HG03045 (cell line): ENCODE measurements around the gene LAMTOR1.
"Not testable (repeated sequence)": the region's sequence is repeated elsewhere in the genome, so short reads cannot be mapped to it uniquely, and the experiment has no call there.

Experiments
- ATAC-seq: cut with Tn5 transposase; IDR thresholded peaks from one replicate; pipeline ENCODE4 v1.9.1; 2021; ENCODE audit warnings: mild to moderate bottlenecking, moderate library complexity; ENCODE audit not compliant: unreplicated experiment

LAMTOR1 gene

DNA sequence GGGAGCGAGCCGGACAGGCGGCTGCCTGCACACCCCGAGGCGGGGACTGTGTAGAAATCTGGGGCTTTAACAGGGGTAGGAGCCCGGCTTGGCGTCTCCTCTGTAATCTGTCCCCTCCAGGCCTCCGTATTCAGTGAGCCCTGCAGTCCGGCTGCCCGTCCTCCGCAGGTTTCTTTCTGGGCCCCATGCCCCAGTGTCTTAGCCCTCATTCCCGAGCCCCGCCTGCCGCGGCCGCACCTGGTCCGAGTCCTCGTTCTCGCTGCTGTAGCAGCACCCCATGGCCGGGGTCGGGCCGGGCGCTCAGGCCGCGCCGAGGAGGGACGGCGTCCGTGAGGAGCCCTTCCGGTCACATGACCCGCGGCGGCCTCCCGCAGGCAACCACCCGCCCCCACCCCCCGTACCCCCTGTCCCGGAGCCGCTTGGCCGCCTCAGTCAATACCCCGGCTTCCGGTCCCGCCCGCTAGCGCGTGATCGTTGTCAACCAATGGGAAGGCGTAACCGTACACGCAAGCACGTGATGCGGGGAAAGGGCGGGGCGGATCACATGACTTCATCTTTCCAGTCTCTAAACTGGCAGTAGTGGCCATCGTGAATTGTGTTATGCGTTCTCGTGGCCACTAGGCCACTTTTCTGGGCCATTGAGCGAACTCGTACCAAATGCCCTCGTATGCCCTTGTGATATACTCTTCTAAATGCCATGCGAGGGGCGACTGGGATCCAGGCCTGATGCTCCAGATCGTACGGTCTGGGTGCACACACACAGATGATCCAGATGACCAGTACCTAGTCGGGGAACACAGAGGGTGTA is at the start of gene LAMTOR1:
Gene LAMTOR1, minus strand, starts transcription at position 352 of the 808 bp plus-strand sequence. Its CDS starts 73 bp downstream, at position 279.
- ATAC-seq, result peak; percentile 90

DNA sequence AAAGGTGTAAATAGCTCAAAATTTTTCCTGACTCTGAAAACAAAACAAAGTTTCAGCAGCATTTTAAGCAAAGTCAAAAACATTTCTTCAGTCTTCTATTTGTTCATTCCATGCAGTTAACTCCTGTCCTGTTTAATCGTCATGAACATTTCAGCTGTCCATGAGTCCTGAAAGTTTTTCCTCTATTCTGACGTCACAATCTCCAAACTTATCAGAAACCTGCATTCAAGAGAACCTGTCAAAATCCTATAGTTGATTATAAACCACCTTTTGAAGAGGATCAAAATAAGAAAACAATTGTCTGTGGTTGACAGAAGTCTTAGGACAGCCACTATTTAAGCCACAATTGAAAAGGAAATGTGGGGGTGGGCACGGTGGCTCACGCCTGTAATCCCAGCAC is 47.8 kb upstream of the LAMTOR1 start:
- no peak for ATAC-seq

DNA sequence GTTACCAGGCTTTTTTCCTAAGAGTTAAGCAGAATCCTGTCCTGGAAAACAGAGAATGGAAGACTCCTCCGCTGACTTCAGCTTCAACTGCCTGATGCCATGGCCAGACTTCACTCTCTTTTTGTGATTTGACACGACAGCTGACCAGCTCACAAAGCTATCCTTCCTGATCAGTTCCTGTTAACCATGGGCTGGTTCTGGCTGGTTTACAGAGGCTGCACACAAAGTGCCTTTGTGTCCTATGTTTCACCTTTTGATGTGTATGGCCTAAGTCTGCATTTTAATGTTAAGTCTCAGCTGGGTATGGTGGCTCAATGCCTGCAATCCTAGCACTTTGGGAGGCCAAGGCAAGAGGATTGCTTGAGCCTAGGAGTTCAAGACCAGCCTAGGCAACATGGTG is 43.5 kb upstream of the LAMTOR1 start:
- no peak for ATAC-seq

DNA sequence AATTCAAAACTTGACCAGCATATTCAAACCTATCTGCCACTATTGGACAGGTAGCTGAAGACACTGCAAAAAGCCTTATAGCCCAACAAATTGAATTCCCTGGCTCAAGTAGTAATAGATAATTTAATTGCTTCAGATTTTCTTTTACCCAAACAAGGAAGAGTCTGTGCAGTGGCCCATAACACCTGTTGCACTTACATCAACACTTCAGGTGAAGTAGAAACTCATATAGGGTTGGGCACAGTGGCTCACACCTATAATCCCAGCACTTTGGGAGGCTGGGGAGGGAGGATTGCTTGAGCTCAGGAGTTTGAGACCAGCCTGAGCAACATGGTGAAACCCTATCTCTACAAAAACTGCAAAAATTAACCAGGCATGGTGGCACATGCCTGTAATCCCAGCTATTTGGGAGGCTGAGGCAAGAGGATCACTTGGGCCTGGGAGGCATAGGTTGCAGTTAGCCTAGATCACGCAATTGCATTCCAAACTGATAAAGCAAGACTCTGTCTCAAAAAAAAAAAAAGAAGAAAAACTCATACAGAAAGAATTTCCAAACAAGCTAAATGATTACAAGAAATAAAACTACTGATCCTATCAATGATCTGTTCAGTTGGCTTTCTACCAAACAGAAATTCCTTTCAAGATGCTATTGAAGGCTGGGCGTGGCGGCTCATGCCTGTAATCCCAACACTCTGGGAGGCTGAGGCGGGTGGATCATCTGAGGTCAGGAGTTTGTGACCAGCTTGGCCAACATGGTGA is 41.9 kb upstream of the LAMTOR1 start:
- no peak for ATAC-seq

DNA sequence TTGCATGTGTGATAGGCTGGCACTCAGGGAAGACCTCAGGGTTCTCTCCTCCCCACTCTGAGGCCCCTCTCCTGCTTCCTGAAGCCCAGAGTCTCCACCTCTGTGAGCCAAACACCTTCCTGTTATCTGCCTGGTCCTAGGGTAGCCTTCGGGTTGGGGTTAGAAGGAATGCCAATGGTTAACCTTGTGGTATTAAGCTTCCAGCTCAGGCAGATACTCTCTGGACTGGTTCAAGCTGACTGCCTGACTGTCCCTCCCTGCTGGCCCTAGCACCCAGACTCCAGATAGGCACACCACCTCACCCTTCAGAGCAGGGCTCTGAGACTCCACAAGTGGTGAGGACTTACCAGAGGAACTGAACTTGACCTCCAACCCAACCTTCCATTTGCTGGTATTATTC is 39.4 kb upstream of the LAMTOR1 start:
- not testable (repeated sequence) for ATAC-seq

DNA sequence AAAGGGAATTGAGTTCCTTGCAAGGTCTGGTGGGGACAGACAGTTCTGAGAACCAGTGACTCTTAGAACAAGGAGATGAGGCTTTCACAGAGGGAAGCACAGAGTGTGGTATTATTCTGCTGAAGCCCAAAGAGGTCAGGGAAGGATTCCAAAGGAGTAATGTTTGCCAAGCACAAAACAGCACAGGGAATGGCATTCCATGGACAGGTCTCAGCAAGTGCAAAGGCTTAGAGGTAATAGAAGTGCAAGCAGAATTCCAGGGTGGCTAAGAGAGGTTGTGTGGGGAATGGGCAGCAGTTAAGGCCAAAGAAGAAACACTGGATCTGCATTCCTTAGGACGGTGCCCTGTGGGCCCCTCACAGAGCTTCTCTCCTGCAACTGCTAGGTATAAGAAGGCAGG is 39.0 kb upstream of the LAMTOR1 start:
- ATAC-seq, result not testable (repeated sequence)

DNA sequence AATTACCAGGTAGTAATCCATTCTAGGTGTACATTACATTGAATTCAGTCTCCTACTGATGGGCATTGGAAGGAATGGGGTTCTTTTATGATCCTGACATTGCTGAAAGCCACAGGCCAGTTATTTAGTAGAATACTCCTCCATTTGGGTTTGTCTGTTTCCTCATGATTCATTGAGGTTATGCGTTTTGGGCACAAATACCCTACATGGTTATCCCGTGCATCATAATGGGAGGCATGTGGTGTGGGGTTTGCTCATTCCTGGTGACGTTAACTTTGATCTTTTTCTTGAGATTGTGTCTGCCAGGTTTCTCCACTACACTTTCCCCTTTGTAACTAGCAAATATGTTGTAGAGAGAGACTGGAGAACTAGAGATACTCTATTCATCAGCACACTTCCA is 38.0 kb upstream of the LAMTOR1 start:
- no peak for ATAC-seq

DNA sequence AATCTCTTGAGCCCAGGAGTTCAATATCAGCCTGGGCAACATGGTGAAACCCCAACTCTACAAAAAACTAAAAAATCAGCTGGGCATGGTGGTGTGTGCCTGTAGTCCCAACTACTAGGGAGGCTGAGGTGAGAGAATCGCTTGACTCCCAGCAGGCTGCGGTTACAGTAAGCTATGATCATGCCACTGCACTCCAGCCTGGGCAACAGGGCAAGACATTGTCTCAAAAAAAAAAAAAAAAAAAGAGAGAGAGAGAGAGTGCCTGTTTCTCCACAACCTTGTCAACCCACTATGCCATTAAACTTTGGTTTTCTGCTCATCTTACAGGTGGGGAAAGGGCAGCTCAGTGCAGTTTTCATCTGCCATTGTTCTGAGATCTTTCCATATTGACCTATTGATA is 37.6 kb upstream of the LAMTOR1 start:
- no peak for ATAC-seq

DNA sequence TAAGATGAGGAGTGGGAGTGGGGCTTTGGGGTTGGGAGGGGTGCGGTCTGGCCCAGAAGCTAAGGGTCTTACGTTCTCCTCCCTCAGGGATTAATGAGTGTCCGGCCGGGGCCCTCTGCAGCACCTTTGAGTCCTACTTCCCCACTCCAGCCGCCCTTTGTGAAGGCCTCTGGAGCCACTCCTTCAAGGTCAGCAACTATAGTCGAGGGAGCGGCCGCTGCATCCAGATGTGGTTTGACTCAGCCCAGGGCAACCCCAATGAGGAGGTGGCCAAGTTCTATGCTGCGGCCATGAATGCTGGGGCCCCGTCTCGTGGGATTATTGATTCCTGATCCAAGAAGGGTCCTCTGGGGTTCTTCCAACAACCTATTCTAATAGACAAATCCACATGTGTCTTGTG is 36.4 kb upstream of the LAMTOR1 start:
- no peak for ATAC-seq

DNA sequence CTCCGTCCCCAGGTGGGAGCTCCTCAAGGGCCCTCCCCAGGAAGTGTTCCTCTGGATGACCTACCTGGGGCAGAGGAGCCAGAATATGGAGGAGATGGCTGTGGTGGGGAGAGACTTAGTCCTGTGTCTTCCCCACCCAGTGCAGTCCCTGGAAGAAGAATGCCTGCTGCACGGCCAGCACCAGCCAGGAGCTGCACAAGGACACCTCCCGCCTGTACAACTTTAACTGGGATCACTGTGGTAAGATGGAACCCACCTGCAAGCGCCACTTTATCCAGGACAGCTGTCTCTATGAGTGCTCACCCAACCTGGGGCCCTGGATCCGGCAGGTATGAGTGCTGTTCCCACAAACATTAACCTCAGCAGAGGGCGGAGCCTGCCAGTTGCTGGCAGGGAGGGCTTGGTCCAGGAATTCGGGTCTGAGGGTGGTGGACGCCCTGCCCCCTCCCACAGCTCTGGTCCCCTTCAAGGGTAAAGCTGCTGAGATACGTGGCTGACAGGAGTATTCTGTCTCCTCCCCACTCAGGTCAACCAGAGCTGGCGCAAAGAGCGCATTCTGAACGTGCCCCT is 35.8 kb upstream of the LAMTOR1 start:
- ATAC-seq, result no peak

DNA sequence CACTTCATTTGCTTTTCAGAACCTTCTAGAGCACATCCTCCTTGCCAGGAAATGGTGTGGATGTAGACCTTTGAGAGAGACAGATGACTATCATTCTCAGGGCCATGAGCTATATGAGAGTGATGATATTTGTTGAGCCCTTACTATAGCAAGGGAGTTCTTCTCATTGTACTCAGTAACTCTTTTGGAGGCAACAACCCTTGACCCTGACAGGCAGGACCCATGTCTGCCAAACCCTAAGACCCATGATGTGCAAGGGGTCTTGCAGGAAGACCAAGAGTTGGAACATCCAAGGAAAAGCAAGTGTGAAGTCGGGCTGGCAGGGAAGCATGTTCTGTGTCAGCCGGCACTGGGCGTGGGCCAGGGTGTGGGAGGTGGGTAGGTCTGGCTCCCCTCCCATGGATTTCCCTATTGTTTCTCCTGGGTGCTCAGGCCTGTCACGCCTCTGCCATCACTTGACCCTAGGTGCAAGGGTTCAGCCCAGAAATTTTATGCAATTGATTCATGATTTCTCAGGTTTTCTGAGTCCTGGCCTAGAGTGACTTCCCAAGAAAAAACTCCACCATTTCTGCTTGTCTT is 33.7 kb upstream of the LAMTOR1 start:
- no peak for ATAC-seq

DNA sequence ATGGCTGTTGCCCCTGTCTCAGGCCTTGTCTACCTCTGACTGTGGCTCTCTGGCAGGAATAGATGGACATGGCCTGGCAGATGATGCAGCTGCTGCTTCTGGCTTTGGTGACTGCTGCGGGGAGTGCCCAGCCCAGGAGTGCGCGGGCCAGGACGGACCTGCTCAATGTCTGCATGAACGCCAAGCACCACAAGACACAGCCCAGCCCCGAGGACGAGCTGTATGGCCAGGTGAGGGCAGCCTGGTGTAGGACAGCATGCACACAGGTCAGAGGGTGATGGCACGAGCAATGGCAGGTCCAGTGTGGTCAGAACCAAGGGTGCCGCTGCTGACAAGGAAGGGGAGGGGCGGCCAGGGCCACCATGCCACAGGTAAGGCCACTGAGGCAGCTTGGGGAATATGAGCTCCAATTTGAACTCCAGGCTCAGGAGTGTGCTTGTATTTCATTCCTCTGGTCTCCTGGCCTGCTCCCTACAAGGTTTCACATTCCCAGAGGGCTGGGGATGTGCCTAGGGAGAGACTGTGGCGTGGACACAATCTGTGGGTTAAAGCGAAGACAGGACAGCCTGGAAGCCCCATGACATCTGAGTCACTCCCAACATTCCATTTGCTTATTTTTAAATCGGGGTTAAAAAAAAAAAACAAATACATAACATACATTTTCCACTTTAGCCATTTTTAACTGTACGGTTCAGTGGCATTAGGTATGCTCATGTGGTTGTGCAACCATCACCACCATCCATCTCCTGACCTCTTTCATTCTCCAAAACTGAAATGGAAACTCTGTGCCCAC is 33.0 kb upstream of the LAMTOR1 start:
- no peak for ATAC-seq

DNA sequence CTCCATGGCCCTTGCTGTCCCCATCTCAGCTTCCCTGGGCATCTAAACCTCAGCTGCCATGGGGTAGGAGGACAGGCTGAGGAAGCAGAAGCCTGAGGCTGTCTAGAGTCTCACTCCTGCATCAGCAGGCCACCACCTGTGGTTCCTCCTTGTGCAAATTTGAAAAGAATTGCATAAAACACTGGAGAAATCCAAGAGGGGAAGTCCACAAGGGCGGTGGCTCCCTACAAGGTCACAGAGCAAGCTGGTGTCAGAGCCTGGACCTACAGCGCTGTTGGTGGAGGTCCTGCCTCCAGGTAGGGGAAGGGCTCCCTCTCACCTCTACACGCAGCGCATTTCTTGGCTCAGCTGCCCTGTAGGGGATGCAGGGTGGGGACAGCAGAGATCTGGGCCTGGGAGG is 32.4 kb upstream of the LAMTOR1 start, which contains the start of gene FOLR3:
Gene FOLR3, plus strand, starts transcription at position 253 of the 400 bp plus-strand sequence. CDS start 228 bp downstream, outside the sequence.
- not testable (repeated sequence) for ATAC-seq

DNA sequence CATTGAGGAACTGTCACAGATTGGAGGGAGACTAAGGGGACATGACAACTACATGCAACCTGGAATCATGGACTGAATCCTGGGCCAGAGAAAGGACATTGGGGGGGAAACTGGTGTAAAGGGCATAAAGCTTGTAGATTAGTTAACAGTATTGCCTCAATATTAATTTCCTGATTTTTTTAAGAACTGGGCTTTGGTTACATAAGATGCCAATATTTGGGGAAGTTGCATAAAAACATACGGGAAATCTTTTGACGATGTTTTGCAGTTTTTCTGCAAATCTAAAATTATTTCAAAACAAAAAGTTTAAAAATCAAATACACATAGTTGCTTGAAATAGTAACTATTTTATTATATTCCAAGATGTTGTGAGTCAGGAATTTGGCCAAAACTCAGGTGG is 29.5 kb upstream of the LAMTOR1 start:
- ATAC-seq, result no peak

DNA sequence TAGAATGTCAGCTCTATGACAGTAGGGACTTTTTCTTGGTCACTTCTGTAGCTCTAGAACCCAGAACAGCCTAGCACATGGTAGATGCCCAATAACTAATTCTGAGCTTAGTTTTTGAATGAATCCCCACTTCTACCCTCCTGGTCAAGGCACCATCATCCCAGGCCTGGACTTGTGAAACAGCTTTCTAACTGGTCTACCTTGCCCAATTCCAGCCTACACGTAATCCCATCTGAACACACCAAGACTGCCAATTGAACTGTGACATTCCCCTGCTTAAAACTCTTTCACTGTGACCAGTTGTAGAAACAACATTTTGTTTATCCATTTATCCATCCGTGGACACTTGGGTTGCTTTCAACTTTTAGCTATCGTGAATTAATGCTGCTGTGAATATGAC is 26.3 kb upstream of the LAMTOR1 start:
- ATAC-seq, result no peak

DNA sequence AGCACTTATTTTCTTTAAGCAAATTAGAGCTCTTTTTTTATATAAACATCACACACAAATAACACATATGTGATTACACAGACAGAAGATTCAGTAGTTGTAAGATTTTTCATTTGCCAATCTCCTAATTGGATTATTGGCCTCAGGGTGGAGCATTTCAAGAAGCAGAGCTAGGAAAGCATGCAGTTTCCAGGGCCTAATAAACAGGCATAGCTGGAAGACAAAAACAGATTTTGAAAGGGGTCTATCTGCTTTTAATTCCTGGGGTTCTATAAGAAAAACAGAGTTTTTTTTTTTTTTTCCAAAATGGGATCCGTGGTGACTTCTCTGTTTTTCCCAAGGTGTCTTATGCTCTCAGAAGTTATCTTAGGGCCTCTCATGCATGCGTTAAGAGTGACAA is 24.8 kb upstream of the LAMTOR1 start:
- ATAC-seq, result no peak

DNA sequence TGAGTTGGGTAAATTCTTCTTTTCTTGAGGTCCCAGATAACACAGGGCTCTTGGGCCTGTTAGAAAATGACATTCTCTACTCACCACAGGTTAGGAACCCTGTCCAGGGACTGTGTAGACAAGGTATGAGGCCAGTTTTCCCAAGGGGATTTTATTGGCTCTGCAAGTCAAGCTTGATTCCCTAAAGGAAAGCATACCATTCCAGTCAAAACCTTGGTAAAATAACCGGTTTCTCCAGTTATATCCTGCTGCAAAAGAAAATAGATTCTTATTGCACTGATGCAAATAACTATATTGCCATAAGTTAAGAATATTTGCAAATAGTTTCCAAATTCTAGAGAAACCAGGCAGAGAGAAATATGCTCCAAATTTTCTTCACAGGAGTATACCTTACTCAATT is 22.9 kb upstream of the LAMTOR1 start:
- ATAC-seq, result no peak

DNA sequence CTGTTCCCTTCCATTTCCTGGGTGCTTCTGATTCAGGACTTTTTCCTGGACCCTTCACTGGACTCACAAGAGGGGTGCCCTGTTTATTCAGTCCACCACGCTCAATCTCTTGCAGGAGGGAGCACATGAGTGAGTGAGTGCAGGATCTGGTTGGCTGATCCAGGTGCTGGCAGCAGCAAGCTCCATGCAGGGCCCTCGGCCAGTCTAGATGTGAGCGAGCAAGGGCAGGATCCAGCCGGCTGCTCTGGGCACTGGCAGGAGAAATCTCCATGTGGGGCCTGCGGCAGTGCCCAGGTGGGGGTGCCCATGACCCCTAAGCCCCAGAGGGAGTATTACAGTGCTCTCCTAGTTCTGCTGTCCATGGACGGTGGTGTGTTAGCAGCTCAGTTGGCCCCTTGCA is 20.9 kb upstream of the LAMTOR1 start:
- ATAC-seq, result no peak

DNA sequence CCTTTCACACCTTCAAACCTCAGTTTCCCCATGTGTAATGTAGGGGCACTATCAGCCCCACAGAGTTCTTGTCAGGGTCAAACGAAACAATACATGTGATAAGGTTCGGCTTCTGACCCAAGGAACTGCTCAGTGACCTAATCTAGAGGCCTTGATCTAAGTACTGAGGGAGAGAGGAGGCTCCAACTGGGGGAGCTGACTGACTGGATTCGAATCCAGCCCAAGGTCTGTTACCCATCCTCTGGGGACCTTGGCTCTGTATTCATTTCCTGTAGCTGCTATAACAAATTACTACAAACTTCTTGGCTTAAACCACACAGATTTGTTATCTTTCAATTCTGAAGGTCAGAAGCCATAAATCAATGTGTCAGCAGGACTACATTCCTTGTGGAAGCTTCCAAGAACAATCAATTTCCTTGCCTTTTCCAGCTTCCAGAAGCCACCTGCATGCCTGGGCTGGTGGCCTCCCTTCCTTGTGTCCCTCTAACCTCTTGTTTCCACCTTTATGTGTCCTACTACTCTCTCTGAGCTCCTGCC is 20.1 kb upstream of the LAMTOR1 start:
- no peak for ATAC-seq

DNA sequence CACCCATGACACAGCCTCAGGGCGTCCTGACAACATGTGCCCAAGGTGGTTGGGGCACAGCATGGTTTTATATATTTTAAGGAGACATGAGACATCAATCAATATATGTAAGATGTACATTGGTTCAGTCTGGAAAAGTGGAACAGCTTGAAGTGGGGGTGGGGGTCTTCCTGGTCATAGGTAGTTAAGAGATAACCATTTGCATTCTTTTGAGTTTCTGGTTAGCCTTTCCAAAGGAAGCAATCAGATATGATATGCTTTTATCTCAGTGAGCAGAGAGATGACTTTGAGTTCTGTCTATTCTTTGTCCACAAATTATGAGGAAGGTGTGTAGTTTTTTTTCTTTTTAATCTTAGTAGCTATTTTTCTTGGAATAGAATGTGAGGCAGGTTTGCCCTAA is 19.5 kb upstream of the LAMTOR1 start:
- ATAC-seq, result no peak
